ENCODE data around the gene MAP9. TPM values are rescaled to one million over a fixed set of nuclear protein-coding genes. Genes with fewer than 3 reads are reported as not detected.
"Not testable (repeated sequence)": the region's sequence is repeated elsewhere in the genome, so short reads cannot be mapped to it uniquely, and the experiment has no call there.

MAP9 gene
- total RNA-seq, 4 donors from 2014 or later: 1.2 to 2.4 (median 1.9) TPM

- Histone ChIP-seq H3K4me3 (no peak overlapping the region), H3K36me3 (no peaks in the 10 kb centered on the region), H3K9me3 (peaks cover 6% of the 10 kb centered on the region), H3K27me3 (no peaks in the 10 kb centered on the region), H3K27ac (no peak overlapping the region), H3K4me1 (no peaks in the 10 kb centered on the region)
- 83% methylated on average over 3 of the region's 3 CpGs for WGBS
- TF ChIP-seq POLR2AphosphoS5 (IDR thresholded peaks at IDR 0.05) (no peak), CTCF (IDR thresholded peaks at IDR 0.05) (no peak), POLR2A (IDR thresholded peaks at IDR 0.05) (no peak), EP300 (IDR thresholded peaks at IDR 0.05) (no peak)
- no peak for DNase-seq (ENCODE audit: low spot score in 2 of 2)
These were observed 40.5 kb downstream of the MAP9 start for GRCh38 chr4:155336242-155336641.

- no peak for TF ChIP-seq EP300 (IDR thresholded peaks at IDR 0.05)
- no peak for TF ChIP-seq CTCF (IDR thresholded peaks at IDR 0.05)
- TF ChIP-seq POLR2AphosphoS5 (IDR thresholded peaks at IDR 0.05): no peak
- TF ChIP-seq POLR2A (IDR thresholded peaks at IDR 0.05): no peak
- no peak for DNase-seq (ENCODE audit: low spot score in 2 of 2)
- no peak overlapping the region for H3K4me3 ChIP-seq
- no peaks in the 10 kb centered on the region for H3K27me3 ChIP-seq
- no peaks in the 10 kb centered on the region for H3K9me3 ChIP-seq
- no peaks in the 10 kb centered on the region for H3K4me1 ChIP-seq
- H3K36me3 ChIP-seq: no peaks in the 10 kb centered on the region
- no peak overlapping the region for H3K27ac ChIP-seq
These were observed 45.3 kb downstream of the MAP9 start for GRCh38 chr4:155331478-155331877.

DNA sequence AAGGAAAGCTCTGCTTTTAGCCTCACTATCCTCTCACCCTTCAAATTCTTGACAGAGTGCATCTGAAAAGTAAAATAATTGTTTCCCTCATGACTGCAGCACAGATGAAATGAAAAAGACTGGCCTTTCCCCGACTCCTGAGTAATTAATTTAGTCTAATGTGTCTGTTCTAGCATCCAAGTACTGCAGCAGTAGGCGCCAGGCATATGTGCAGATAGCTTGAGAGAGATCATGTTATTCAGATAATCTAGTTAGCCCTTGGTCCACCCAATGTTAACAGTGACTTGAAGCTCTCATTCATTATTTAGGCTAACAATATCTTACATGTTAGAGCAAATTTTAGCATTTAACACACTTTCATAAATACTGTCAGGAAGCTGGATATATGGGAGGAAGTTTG, 54.0 kb downstream of the MAP9 start:
- no peak overlapping the region for H3K27ac ChIP-seq
- H3K27me3 ChIP-seq: no peaks in the 10 kb centered on the region
- WGBS: 74% methylated on average over 2 of the region's 2 CpGs
- no peak overlapping the region for H3K4me3 ChIP-seq
- no peak for DNase-seq (ENCODE audit: low spot score in 2 of 2)
- no peaks in the 10 kb centered on the region for H3K9me3 ChIP-seq
- TF ChIP-seq POLR2A (IDR thresholded peaks at IDR 0.05): no peak
- TF ChIP-seq EP300 (IDR thresholded peaks at IDR 0.05): no peak
- no peak for TF ChIP-seq CTCF (IDR thresholded peaks at IDR 0.05)
- no peak for TF ChIP-seq POLR2AphosphoS5 (IDR thresholded peaks at IDR 0.05)
- H3K4me1 ChIP-seq: no peaks in the 10 kb centered on the region
- H3K36me3 ChIP-seq: no peaks in the 10 kb centered on the region

GRCh38 chr4:155321006-155321405, 55.8 kb downstream of the MAP9 start:
- H3K4me3 ChIP-seq: no peak overlapping the region
- H3K36me3 ChIP-seq: no peaks in the 10 kb centered on the region
- TF ChIP-seq EP300 (IDR thresholded peaks at IDR 0.05) (no peak), CTCF (IDR thresholded peaks at IDR 0.05) (no peak), POLR2AphosphoS5 (IDR thresholded peaks at IDR 0.05) (no peak), POLR2A (IDR thresholded peaks at IDR 0.05) (no peak)
- no peak for DNase-seq (ENCODE audit: low spot score in 2 of 2)
- H3K4me1 ChIP-seq: no peaks in the 10 kb centered on the region
- no peaks in the 10 kb centered on the region for H3K9me3 ChIP-seq
- H3K27ac ChIP-seq: no peak overlapping the region
- H3K27me3 ChIP-seq: no peaks in the 10 kb centered on the region

GRCh38 chr4:155319516-155319915, 57.2 kb downstream of the MAP9 start:
- H3K27ac ChIP-seq: no peak overlapping the region
- no peak for DNase-seq (ENCODE audit: low spot score in 2 of 2)
- H3K36me3 ChIP-seq: no peaks in the 10 kb centered on the region
- no peak overlapping the region for H3K4me3 ChIP-seq
- H3K9me3 ChIP-seq: no peaks in the 10 kb centered on the region
- 47% methylated on average over 1 of the region's 1 CpG for WGBS
- no peaks in the 10 kb centered on the region for H3K27me3 ChIP-seq
- no peaks in the 10 kb centered on the region for H3K4me1 ChIP-seq
- TF ChIP-seq POLR2AphosphoS5 (IDR thresholded peaks at IDR 0.05) (no peak), CTCF (IDR thresholded peaks at IDR 0.05) (no peak), EP300 (IDR thresholded peaks at IDR 0.05) (no peak), POLR2A (IDR thresholded peaks at IDR 0.05) (no peak)

GRCh38 chr4:155312027-155312426, 64.7 kb downstream of the MAP9 start:
- H3K9me3 ChIP-seq; H3K27me3 ChIP-seq; H3K4me3 ChIP-seq; H3K36me3 ChIP-seq; DNase-seq (ENCODE audit: low spot score in 2 of 2); H3K4me1 ChIP-seq; H3K27ac ChIP-seq: not testable (repeated sequence)
- 82% methylated on average over 5 of the region's 5 CpGs for WGBS

All from suprapubic skin (tissue), 4 donors.